GM21737 (cell line): ENCODE data around the gene CTCF.
A peak's percentile ranks its signal among the peaks of the same experiment; 100 is the strongest.

Experiments used
- ATAC-seq: cut with Tn5 transposase; IDR thresholded peaks from one replicate; pipeline ENCODE4 v1.9.1; 2021; ENCODE audit warnings: mild to moderate bottlenecking, moderate library complexity; ENCODE audit not compliant: unreplicated experiment

The CTCF gene

GRCh38 chr16:67663151-67663876, 101.0 kb downstream of the CTCF start:
- no peak for ATAC-seq

GRCh38 chr16:67663877-67664222, 101.5 kb downstream of the CTCF start:
- ATAC-seq: no peak

GRCh38 chr16:67664258-67664657, 101.9 kb downstream of the CTCF start:
- no peak for ATAC-seq

- no peak for ATAC-seq
Observed at GRCh38 chr16:67664871-67665270, 102.5 kb downstream of the CTCF start.

- no peak for ATAC-seq
Observed at GRCh38 chr16:67665598-67665997, 103.3 kb downstream of the CTCF start.

GRCh38 chr16:67666032-67666551, 103.8 kb downstream of the CTCF start:
- ATAC-seq: no peak

- peak; percentile 42 for ATAC-seq
Observed at GRCh38 chr16:67666559-67667452, 104.5 kb downstream of the CTCF start, which contains the start of the genes C16orf86 and ENKD1. Gene C16orf86 (plus strand): TSS chr16:67666814. CDS start chr16:67666971, 157 bp downstream. Gene ENKD1 (minus strand): TSS chr16:67666750. CDS start chr16:67666442, 308 bp downstream.

GRCh38 chr16:67667453-67667816, 105.1 kb downstream of the CTCF start:
- ATAC-seq: no peak

GRCh38 chr16:67667817-67668494, 105.6 kb downstream of the CTCF start:
- peak; percentile 60 for ATAC-seq

GRCh38 chr16:67668495-67669157, 106.3 kb downstream of the CTCF start:
- no peak for ATAC-seq

- no peak for ATAC-seq
Observed at GRCh38 chr16:67669499-67670101, 107.3 kb downstream of the CTCF start.

- no peak for ATAC-seq
Observed at GRCh38 chr16:67672306-67672705, 110.0 kb downstream of the CTCF start.

- ATAC-seq: no peak
Observed at GRCh38 chr16:67672739-67673662, 110.7 kb downstream of the CTCF start.

GRCh38 chr16:67673712-67674580, 111.6 kb downstream of the CTCF start:
- no peak for ATAC-seq

- ATAC-seq: no peak
Observed at GRCh38 chr16:67674851-67675578, 112.7 kb downstream of the CTCF start.

GRCh38 chr16:67675579-67675935, 113.2 kb downstream of the CTCF start:
- ATAC-seq: no peak

- ATAC-seq: no peak
Observed at GRCh38 chr16:67675999-67676398, 113.7 kb downstream of the CTCF start.

GRCh38 chr16:67676516-67676915, 114.2 kb downstream of the CTCF start:
- no peak for ATAC-seq
